Gastrocnemius medialis (tissue), 4 donors: ENCODE results near the gene MYLK. TPM values are rescaled to one million over a fixed set of nuclear protein-coding genes. Genes with fewer than 3 reads are reported as not detected.

ENCODE experiments used
- ATAC-seq, 2 donors: fragments of 150-250 bp; one replicate each; pipeline ENCODE4 v1.9.1; 2016
- DNase-seq, 2 donors: peaks; one replicate each; pipeline ENCODE4 v3.0.0-alpha.2; 2019
- H3K27ac ChIP-seq, 4 donors: fragments of 200-600 bp; sonication (generic); 1 replicate in 1 of 4; 2 replicates in 3 of 4; pipeline ENCODE4 v1.5.1; 2016 to 2018; ENCODE audit warnings: mild to moderate bottlenecking in 2 of 4, moderate library complexity in 1 of 4
- H3K27me3 ChIP-seq, 3 donors: fragments of 200-600 bp; sonication (generic) in 2 of 3; 1 replicate in 1 of 3; 2 replicates in 2 of 3; pipeline versions ENCODE4 v1.5.1 to v1.6.0; 2016 to 2019; ENCODE audit warnings: mild to moderate bottlenecking in 1 of 3, moderate library complexity in 1 of 3
- H3K36me3 ChIP-seq, 2 donors: fragments of 200-600 bp; sonication (generic) in 1 of 2; one replicate each; pipeline ENCODE4 v1.5.1; 2017 to 2018
- H3K4me1 ChIP-seq, 2 donors: fragments of 200-600 bp; sonication (generic) in 1 of 2; one replicate each; pipeline ENCODE4 v1.5.1; 2016 to 2017; ENCODE audit warnings: mild to moderate bottlenecking in 2 of 2
- H3K4me3 ChIP-seq, 4 donors: fragments of 200-600 bp; sonication (generic) in 3 of 4; 1 replicate in 1 of 4; 2 replicates in 3 of 4; pipeline ENCODE4 v1.5.1; 2016 to 2019; ENCODE audit warnings: mild to moderate bottlenecking in 2 of 4
- H3K9me3 ChIP-seq, 3 donors: fragments of 200-600 bp; sonication (generic) in 2 of 3; 1 replicate in 1 of 3; 2 replicates in 2 of 3; pipeline ENCODE4 v1.5.1; 2016 to 2019
- POLR2A ChIP-seq, 2 donors: fragments of 450-650 bp; IDR thresholded peaks; one replicate each; pipeline ENCODE4 v1.6.1; 2017; ENCODE audit warnings: antibody characterized with exemption in 2 of 2, mild to moderate bottlenecking in 2 of 2, moderate library complexity in 2 of 2
- in situ Hi-C, 4 donors: fragments of 200-750 bp; cut with MboI; loops; one replicate each; pipeline versions ENCODE4 v1.15.0 to v1.8.0; 2017; ENCODE audit warnings: low sequenced_read_pairs in 4 of 4
- intact Hi-C: fragments of 100-400 bp; cut with DNase I; formaldehyde crosslinking; loops from one replicate; pipeline ENCODE4 v1.15.1; 2023; ENCODE audit warnings: low total_unique reads
- total RNA-seq, 4 donors: library from RNA; depleted of rRNA; stranded (reverse); fragments of >200 nt; gene quantifications; one replicate each; pipeline versions ENCODE4 v1.1.0 to v1.2.3, GENCODE V29; 2016
- TF ChIP-seq, protein P1 (sequence below), 5 experiments: fragments of 450-650 bp in 3 of 5; fragments of 200-600 bp in 2 of 5; sonication (generic) in 2 of 5; IDR thresholded peaks in 4 of 5; conservative IDR thresholded peaks in 1 of 5; 1 replicate in 4 of 5; 2 replicates in 1 of 5; pipeline ENCODE4 v1.5.1; 2016 to 2019; ENCODE audit warnings: antibody characterized with exemption in 5 of 5, mild to moderate bottlenecking in 3 of 5, moderate library complexity in 3 of 5

Gene MYLK
- total RNA-seq, 4 donors from 2014 or later, result 5.6 to 19.6 (median 8.8) TPM

DNA sequence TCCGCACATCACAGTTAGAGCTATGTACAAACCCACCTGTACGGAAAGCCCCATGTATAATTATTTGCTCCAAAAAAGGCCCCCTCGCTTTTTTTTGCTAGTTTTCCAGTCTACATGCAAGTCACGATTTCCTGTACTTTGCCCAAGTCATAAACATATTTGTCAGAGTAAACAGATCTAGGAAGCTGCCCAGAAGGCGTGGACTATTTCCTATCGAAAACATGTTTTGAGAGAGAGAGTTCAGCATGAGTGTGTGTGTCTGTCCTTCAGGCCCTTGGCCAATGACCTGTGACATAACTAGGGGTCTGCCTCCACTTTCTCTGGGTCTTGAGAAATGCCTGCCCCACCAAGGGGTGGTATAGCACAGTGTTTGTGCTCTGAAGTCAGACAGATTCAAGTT lies 226.6 kb downstream of the MYLK start:
- Histone ChIP-seq H3K27ac (peak overlapping the region; percentile 12 to 56 (median 50)), H3K4me1 (peaks cover 43 to 63% of the 10 kb centered on the region in 2 donors), H3K36me3 (no peaks in the 10 kb centered on the region), H3K27me3 (no peaks in the 10 kb centered on the region), H3K9me3 (no peaks in the 10 kb centered on the region), H3K4me3 (no peak overlapping the region)
- intact Hi-C loops, result loop anchor here (10.0 kb wide), 1 partner anchor 327 kb away; no protein-coding TSS in a partner anchor
- no peak for DNase-seq
- TF ChIP-seq POLR2A (IDR thresholded peaks at IDR 0.05), result no peak
- TF ChIP-seq, protein P1, sequence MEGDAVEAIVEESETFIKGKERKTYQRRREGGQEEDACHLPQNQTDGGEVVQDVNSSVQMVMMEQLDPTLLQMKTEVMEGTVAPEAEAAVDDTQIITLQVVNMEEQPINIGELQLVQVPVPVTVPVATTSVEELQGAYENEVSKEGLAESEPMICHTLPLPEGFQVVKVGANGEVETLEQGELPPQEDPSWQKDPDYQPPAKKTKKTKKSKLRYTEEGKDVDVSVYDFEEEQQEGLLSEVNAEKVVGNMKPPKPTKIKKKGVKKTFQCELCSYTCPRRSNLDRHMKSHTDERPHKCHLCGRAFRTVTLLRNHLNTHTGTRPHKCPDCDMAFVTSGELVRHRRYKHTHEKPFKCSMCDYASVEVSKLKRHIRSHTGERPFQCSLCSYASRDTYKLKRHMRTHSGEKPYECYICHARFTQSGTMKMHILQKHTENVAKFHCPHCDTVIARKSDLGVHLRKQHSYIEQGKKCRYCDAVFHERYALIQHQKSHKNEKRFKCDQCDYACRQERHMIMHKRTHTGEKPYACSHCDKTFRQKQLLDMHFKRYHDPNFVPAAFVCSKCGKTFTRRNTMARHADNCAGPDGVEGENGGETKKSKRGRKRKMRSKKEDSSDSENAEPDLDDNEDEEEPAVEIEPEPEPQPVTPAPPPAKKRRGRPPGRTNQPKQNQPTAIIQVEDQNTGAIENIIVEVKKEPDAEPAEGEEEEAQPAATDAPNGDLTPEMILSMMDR (IDR thresholded peaks at IDR 0.05 in 4 of 5, conservative IDR thresholded peaks at IDR 0.05 in 1 of 5), result no peak
- ATAC-seq, result no peak
- in situ Hi-C loops, result loop anchor here in 1 of 4 donors (10.0 kb wide), 1 partner anchor 57 kb away; no protein-coding TSS in a partner anchor

DNA sequence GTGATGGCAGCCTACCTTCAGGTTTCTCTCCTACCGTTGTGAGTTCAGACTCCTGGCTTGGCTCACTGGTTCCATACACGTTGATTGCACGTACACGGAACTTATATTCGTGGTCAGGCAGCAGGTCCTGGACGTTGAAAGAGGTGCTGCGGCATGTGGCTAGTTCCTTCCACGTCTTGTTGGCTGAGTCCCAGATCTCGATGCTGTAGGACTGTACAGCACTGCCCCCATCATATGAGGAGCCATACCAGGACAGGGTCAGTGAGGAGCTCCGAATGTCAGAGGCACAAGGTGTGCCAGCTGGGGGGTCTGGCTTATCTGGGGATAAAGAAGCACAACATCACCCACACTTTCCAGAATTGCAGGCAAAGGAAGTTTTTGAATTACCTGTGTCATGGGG lies 227.0 kb downstream of the MYLK start:
- no peak for TF ChIP-seq POLR2A (IDR thresholded peaks at IDR 0.05)
- intact Hi-C loops, result loop anchor here (10.0 kb wide), 1 partner anchor 328 kb away; no protein-coding TSS in a partner anchor
- in situ Hi-C loops, result loop anchor here in 1 of 4 donors (10.0 kb wide), 1 partner anchor 58 kb away; no protein-coding TSS in a partner anchor
- no peak for DNase-seq
- no peak overlapping the region for H3K4me3 ChIP-seq
- no peak for ATAC-seq
- H3K9me3 ChIP-seq, result no peaks in the 10 kb centered on the region
- H3K36me3 ChIP-seq, result no peaks in the 10 kb centered on the region
- peaks cover 45 to 65% of the 10 kb centered on the region in 2 donors for H3K4me1 ChIP-seq
- H3K27me3 ChIP-seq, result no peaks in the 10 kb centered on the region
- peak overlapping the region in 2 of 4 donors; percentile 9 to 50 for H3K27ac ChIP-seq

DNA sequence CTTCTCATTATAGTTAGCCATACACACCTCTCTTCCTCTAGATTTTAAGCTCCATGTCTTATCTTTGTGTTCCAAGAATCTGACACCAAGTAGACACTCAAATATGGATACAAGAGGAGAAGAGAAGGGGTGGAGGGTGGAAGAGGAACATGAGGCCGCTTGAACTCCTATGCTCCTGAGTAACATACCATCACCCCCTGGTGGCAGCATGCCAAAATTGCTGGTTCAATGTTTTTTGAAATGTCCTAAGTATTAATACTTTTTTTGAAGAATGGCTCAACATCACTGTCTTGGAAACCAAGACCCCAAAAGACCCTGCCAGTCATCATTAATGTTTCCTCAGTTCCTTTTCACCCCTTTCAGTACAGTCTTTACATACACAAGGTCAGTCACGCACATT lies 227.4 kb downstream of the MYLK start:
- in situ Hi-C loops (loop anchor here in 1 of 4 donors (10.0 kb wide), 1 partner anchor 58 kb away; no protein-coding TSS in a partner anchor), intact Hi-C loops (loop anchor here (10.0 kb wide), 1 partner anchor 328 kb away; no protein-coding TSS in a partner anchor)
- Histone ChIP-seq H3K4me1 (peaks cover 45 to 61% of the 10 kb centered on the region in 2 donors), H3K9me3 (no peaks in the 10 kb centered on the region), H3K4me3 (no peak overlapping the region), H3K27ac (peak overlapping the region in 1 of 4 donors; percentile 50), H3K36me3 (no peaks in the 10 kb centered on the region), H3K27me3 (no peaks in the 10 kb centered on the region)
- TF ChIP-seq, protein P1 (IDR thresholded peaks at IDR 0.05 in 4 of 5, conservative IDR thresholded peaks at IDR 0.05 in 1 of 5), result no peak
- TF ChIP-seq POLR2A (IDR thresholded peaks at IDR 0.05), result no peak
- ATAC-seq (no peak), DNase-seq (no peak)

DNA sequence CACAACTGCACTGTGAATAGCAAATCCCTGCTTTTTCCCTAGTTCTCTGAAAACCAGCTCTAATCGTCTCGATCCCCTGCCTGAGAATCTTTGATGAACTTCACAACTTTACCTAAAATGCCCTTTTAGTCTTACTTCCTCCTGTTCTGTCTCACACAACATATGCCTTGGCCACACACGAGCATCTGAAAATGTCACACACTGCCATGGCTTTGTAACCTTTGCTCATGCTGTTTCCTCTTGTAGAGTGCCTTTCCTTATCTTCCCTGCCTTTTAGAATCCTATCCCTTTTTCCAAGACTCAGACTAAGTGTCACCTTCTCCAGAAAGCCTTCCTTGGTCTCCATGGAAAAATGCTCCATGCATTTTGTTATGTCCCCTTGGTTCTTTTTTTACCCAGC lies 227.9 kb downstream of the MYLK start:
- Histone ChIP-seq H3K4me3 (no peak overlapping the region), H3K27ac (peak overlapping the region in 1 of 4 donors; percentile 50), H3K36me3 (no peaks in the 10 kb centered on the region), H3K4me1 (peaks cover 45 to 57% of the 10 kb centered on the region in 2 donors), H3K9me3 (no peaks in the 10 kb centered on the region), H3K27me3 (no peaks in the 10 kb centered on the region)
- intact Hi-C loops (loop anchor here (10.0 kb wide), 1 partner anchor 329 kb away; no protein-coding TSS in a partner anchor), in situ Hi-C loops (loop anchor here in 1 of 4 donors (10.0 kb wide), 1 partner anchor 59 kb away; no protein-coding TSS in a partner anchor)
- DNase-seq (no peak), ATAC-seq (no peak)
- TF ChIP-seq, protein P1 (IDR thresholded peaks at IDR 0.05 in 4 of 5, conservative IDR thresholded peaks at IDR 0.05 in 1 of 5), result no peak
- TF ChIP-seq POLR2A (IDR thresholded peaks at IDR 0.05), result no peak

DNA sequence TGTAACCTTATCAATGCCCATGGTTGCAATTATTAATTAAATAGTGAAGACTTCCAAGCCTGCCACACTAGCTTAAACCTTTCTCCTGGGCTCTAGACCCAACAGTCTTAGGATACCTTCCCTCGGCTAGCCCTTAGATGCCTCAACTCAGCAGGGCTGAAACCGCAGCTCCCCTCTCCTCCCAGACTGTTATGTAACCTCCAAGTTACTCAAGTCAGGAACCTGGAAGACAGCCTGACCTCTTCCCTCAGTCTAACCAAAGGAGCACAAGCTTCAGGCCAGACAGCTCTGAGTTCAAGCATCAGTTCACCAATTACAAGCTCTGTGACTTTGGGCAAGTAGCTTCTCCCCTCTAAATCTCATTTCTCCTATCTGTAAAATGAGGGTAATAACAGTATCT lies 228.7 kb downstream of the MYLK start:
- no peaks in the 10 kb centered on the region for H3K36me3 ChIP-seq
- peaks cover 39 to 48% of the 10 kb centered on the region in 2 donors for H3K4me1 ChIP-seq

More for the DNA sequence above, 228.7 kb downstream of the MYLK start:
- Histone ChIP-seq H3K9me3 (no peaks in the 10 kb centered on the region), H3K27ac (peak overlapping the region in 2 of 4 donors; percentile 26 to 50), H3K27me3 (no peaks in the 10 kb centered on the region), H3K4me3 (no peak overlapping the region)
- in situ Hi-C loops (loop anchor here in 1 of 4 donors (10.0 kb wide), 1 partner anchor 59 kb away; no protein-coding TSS in a partner anchor), intact Hi-C loops (loop anchor here (1.0 to 10.0 kb wide), 2 partner anchors 44 to 329 kb away; no protein-coding TSS in a partner anchor)
- DNase-seq (peak; percentile 21 to 33), ATAC-seq (no peak)
- TF ChIP-seq POLR2A (IDR thresholded peaks at IDR 0.05), result no peak
- TF ChIP-seq, protein P1 (IDR thresholded peaks at IDR 0.05 in 4 of 5, conservative IDR thresholded peaks at IDR 0.05 in 1 of 5), result no peak
